ENCODE results near the gene LBX1. TPM values are rescaled to one million over a fixed set of nuclear protein-coding genes. Genes with fewer than 3 reads are reported as not detected.

The LBX1 gene
- total RNA-seq, 2 donors from 2014 or later = not detected

DNA sequence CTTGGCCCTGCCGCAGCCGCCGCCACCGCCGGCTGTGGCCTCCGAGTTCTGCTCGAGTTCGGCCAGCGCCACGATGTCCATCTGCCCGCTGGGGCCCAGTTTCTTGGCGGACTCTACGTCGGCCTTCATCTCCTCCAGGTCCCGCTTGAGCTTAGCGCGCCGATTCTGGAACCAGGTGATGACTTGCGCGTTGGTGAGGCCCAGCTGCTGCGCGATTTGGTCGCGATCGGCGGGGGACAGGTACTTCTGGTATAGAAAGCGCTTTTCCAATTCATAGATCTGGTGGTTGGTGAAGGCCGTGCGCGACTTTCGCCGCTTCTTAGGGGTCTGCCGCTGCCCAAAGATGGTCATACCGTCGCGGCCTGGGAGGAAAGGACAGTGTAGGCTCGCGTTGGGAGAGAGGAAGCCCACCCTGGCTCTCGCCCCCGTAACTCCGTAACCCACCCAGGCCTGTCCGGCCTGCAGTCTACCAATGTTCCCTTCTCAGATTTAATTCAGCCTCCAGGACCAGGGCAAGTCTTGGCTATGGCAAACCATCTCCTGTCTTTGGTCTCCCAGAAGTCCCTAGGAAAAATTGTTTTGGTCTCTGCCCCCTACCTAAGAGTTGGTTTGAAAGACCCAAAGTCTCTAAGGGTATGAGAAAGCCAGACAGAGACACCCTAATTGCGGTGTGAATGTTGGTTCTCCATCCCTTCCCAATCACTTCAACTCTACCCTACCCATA, 1.7 kb downstream of the LBX1 start:
- H3K27me3 ChIP-seq (replicated peaks; ENCODE audit: insufficient read depth) = peaks cover 89% of the 10 kb centered on the region
- H3K4me1 ChIP-seq (replicated peaks) = peaks cover 4% of the 10 kb centered on the region
- WGBS = 17% methylated on average over 24 of the region's 43 CpGs
- no peak for TF ChIP-seq POLR2AphosphoS5 (IDR thresholded peaks at IDR 0.05)
- TF ChIP-seq CTCF (IDR thresholded peaks at IDR 0.05) = no peak
- no peaks in the 10 kb centered on the region for H3K36me3 ChIP-seq
- H3K9me3 ChIP-seq = no peaks in the 10 kb centered on the region
- intact Hi-C loops (cut with DNase I) = no loop called here
- H3K4me3 ChIP-seq = no peak overlapping the region
- DNase-seq (ENCODE audit: low spot score) = no peak
- no peak overlapping the region for H3K27ac ChIP-seq

DNA sequence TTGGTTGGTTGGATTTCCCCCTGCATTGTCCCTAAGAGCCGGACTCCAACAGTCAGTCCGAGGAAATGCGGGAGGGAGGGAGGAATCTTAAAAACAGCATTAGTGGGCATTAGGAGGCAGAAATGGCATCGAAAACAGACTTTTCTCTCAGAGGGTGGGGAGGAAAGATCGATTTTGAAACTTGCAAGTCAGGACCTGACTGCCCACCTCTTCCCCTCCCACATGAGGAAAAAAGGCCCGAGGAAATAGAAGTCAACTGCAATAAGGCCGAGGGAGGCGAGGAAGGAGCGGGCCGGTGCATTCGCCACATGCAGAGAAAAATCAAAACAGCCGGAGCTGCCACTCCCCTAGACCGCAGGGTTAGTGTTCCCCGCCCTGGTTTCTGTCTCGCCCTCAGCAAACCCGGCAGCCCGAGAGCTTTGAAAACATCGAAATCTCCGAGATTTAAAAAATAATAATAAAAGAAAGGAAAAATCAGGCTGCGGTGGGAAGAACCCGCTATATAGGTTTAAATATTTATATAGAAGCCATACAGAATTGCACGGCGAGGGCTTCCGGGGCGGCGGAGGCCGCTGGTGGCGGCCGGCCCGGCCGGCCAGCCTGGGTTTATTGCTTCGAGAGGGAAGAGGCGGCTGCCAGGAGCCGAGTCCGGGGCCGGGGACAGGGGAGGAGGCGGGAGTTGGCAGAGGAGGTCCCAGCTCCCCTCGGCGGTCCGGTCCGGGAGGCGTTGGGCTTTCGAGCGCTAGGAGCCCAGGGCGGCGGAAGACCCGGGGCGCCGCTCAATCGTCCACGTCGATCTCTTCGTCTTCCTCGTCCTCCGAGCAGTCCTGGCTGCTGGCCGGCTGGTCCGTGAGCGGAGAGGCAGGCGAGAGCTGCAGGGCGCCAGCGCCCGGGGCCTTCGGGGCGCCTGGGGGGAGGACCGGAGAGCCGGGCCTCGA, 2.5 kb downstream of the LBX1 start:
- Histone ChIP-seq H3K27ac (no peak overlapping the region), H3K4me1 (replicated peaks) (peaks cover 4% of the 10 kb centered on the region), H3K36me3 (no peaks in the 10 kb centered on the region), H3K27me3 (replicated peaks; ENCODE audit: insufficient read depth) (peaks cover 86% of the 10 kb centered on the region), H3K9me3 (no peaks in the 10 kb centered on the region), H3K4me3 (no peak overlapping the region)
- no peak for DNase-seq (ENCODE audit: low spot score)
- no peak for TF ChIP-seq POLR2AphosphoS5 (IDR thresholded peaks at IDR 0.05)
- no peak for TF ChIP-seq POLR2A (IDR thresholded peaks at IDR 0.05)
- no peak for TF ChIP-seq CTCF (IDR thresholded peaks at IDR 0.05)
- 7% methylated on average over 55 of the region's 67 CpGs for WGBS
- intact Hi-C loops (cut with DNase I) = no loop called here

GRCh38 chr10:101225846-101226421, 3.3 kb downstream of the LBX1 start:
- TF ChIP-seq POLR2AphosphoS5 (IDR thresholded peaks at IDR 0.05) (no peak), CTCF (IDR thresholded peaks at IDR 0.05) (no peak), POLR2A (IDR thresholded peaks at IDR 0.05) (no peak)

GRCh38 chr10:101224910-101225823, 4.1 kb downstream of the LBX1 start:
- intact Hi-C loops (cut with DNase I) = loop anchor here (5.0 kb wide), 1 partner anchor 217 kb away; no protein-coding TSS in a partner anchor
- peaks cover 84% of the 10 kb centered on the region for H3K27me3 ChIP-seq (replicated peaks; ENCODE audit: insufficient read depth)
- no peak overlapping the region for H3K27ac ChIP-seq
- no peaks in the 10 kb centered on the region for H3K36me3 ChIP-seq
- no peak for TF ChIP-seq POLR2A (IDR thresholded peaks at IDR 0.05)
- TF ChIP-seq CTCF (IDR thresholded peaks at IDR 0.05) = no peak
- TF ChIP-seq POLR2AphosphoS5 (IDR thresholded peaks at IDR 0.05) = no peak
- peaks cover 4% of the 10 kb centered on the region for H3K4me1 ChIP-seq (replicated peaks)
- 5% methylated on average over 53 of the region's 53 CpGs for WGBS
- no peak overlapping the region for H3K4me3 ChIP-seq
- H3K9me3 ChIP-seq = no peaks in the 10 kb centered on the region
- DNase-seq (ENCODE audit: low spot score) = no peak

More at GRCh38 chr10:101225846-101226421, 3.3 kb downstream of the LBX1 start:
- Histone ChIP-seq H3K27ac (no peak overlapping the region), H3K36me3 (no peaks in the 10 kb centered on the region), H3K4me1 (replicated peaks) (peaks cover 4% of the 10 kb centered on the region), H3K4me3 (no peak overlapping the region), H3K9me3 (no peaks in the 10 kb centered on the region), H3K27me3 (replicated peaks; ENCODE audit: insufficient read depth) (peaks cover 85% of the 10 kb centered on the region)
- no peak for DNase-seq (ENCODE audit: low spot score)
- intact Hi-C loops (cut with DNase I) = no loop called here
- 11% methylated on average over 23 of the region's 23 CpGs for WGBS

All from prostate gland (tissue), 2 donors.